CD4-positive, alpha-beta T cell treated with Interleukin-6 at 100 ng/mL for 8 hours (primary cell): ENCODE measurements around the gene RELL2.
A peak's percentile ranks its signal among the peaks of the same experiment; 100 is the strongest.
"Not testable (repeated sequence)": the region's sequence is repeated elsewhere in the genome, so short reads cannot be mapped to it uniquely, and the experiment has no call there.

Source experiments
- DNase-seq: peaks from one replicate; pipeline ENCODE4 v3.0.0-alpha.2; 2020; ENCODE audit warnings: mixed read lengths, low spot score

Gene RELL2, protein sequence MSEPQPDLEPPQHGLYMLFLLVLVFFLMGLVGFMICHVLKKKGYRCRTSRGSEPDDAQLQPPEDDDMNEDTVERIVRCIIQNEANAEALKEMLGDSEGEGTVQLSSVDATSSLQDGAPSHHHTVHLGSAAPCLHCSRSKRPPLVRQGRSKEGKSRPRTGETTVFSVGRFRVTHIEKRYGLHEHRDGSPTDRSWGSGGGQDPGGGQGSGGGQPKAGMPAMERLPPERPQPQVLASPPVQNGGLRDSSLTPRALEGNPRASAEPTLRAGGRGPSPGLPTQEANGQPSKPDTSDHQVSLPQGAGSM

DNA sequence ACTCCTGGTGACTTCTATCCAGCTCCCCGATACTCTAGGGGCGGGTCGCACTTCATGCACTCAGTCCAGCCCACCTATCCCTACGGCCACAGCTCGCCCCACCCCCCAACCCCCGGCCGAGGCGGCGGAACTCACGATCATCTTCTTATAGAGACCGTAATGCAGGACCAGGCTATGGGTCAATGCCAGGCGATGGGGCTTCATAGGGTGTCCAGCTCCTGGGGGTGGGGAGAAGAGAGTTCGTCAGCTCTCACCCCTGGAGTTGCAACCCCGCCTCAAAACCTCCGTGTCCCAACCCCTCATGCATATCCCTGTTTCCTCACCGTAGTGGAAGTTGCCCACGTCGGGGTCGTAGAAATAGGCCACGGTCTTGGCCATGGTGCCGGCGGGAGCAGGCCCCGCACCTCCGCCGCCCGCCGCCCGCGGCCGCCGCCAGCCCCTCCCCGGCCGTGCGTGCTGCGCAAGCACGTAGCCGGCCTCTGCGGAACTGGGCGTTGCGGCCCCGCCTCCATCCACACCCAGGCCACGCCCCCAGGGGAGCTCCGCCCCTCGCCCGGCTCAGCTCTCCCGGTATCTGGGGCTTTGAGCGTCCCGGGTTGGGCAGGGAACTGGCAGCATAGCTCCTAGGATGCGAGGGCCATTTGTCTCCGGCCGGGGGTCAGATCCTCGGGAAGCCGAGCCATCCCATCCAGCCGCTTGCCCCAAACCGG lies at the start of gene RELL2, which contains the start of gene HDAC3:
Gene RELL2, plus strand, starts transcription at position 585 of the 710 bp plus-strand sequence. CDS start 1,229 bp downstream, outside the sequence.
Gene HDAC3, minus strand, starts transcription at position 437 of the 710 bp plus-strand sequence. Its CDS starts 59 bp downstream, at position 378.
- DNase-seq, result peak; percentile 90

DNA sequence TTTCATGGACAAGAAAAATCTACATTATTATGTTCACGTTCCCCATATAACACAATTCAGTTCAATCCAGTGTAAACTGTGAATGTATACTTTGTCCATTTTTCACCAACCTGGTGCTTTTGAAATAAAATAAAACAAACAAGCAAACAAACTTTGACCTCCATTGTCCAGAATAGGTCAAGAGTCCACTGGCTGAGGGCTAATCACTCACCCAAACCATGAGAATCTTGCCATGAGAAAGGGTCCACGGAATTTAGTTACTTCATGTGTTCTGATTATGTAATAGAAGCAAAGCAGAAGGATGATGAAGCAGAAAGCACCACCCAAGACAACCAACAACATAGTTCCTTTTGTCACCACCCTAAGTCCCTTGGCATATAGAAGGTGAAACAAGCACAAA lies 46.7 kb upstream of the RELL2 start:
- no peak for DNase-seq

DNA sequence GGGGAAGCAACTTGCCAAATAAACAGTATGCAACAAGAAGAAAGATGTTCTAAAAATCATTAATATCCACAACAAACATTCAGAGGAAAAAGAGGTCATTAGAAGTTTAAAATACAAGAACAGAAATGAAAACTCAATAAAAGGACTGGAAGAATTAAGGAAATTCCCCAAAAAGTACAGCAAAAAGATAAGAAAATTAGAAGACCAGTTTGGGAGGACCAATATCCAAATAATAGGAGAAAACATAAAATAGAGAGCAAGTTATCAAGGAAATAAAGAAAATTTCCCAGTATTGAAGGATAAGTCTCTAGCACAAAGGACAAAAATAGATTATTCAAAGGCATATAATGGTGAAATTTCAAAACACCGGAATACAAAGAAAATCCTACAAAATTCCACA lies 39.9 kb upstream of the RELL2 start:
- no peak for DNase-seq

DNA sequence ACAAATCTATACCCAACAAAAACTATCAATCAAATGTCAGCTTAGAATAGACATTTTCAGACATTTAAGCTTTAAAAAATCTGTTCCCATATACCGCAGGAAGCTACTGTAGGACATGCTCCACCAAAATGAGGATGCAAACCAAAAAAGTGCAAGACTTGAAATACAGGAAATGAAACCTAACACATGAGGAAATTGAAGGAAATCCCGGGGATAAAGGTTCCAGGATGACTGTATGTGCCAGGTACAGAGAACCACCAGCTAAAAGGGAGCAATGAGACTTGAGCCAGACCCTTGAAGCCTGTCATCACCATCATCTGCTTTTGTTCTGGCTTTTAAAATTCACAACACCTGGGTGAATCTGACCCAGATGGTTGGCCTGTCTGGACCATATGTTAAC lies 39.4 kb upstream of the RELL2 start:
- DNase-seq, result no peak

DNA sequence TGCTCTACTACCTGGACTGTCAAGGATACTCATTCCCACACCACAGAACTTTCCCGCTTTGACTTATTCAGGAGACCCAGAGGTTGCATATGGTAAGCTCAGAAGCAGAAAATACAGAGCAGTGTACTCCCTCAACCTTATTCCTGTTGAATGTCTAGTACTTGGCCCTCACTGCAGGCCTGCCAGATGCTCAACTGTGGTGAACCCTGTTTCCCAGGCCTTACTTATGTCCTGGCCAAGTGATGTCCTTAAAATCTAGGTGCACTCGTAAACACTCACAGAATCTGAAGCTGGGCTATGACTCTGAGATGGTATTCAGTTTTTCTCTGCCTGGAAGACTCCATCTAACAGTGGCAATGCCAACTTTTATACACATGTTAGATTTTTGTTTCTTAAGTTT lies 39.0 kb upstream of the RELL2 start:
- no peak for DNase-seq

DNA sequence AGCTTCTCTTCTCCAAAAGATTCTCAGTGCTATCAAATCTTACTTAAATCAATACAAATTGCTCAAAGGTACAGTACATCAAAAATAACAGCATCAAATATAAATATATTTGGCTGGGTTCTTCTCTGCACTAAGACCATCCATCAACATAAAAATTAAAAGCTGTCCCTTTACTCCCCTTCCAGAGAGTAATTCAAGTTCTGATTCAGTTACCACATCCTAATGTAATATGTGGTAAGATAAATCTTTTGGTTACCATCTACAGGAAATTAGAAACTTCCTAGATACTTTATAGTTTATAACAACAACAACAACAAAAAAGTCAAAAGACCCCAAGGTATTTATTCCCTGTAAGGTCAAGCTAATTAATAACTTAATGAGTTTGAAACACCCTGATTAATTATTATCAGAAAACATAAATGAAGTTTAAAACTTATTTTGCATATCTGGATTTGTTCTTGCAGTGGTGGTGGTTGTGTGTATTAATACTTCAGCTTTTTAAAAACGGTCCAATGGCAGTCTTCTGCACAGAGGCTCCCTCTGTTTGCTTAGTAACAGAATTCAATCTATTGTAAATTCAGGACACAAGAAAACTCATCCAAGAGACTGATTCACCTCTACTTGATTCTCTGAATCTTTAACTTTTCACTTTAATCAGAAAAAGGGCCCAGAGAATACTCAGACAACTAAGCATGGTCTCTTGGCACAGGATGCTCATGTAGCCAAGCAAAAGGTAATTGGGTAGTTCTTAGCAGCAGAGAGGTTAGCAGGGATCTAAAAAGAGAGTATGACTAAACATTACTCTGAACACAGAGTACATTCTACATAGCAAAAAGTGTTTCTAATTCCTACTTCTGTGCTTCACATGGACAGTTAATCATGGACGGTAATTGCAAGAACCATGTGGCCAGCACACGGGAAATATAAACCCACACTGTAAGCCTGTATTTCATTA lies 38.1 kb upstream of the RELL2 start:
- DNase-seq, result no peak

DNA sequence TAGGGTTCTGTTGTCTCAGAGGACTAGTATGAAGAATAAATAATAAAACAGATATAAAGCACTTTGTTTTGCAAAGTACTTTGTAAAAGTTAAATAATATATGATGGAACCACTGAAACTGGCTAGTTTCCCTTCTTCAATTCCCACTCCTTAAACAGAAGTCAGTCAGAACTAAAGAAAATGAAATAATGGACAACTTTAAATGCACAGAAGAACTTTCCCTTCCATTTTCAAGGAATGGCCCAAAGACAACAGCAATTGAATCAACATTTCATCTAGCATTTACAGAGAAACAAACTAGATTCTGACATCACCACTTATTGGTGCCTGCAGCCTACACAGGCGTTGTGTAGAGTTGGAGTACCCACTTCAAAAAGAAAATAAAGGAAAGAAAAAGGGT lies 34.2 kb upstream of the RELL2 start:
- no peak for DNase-seq

DNA sequence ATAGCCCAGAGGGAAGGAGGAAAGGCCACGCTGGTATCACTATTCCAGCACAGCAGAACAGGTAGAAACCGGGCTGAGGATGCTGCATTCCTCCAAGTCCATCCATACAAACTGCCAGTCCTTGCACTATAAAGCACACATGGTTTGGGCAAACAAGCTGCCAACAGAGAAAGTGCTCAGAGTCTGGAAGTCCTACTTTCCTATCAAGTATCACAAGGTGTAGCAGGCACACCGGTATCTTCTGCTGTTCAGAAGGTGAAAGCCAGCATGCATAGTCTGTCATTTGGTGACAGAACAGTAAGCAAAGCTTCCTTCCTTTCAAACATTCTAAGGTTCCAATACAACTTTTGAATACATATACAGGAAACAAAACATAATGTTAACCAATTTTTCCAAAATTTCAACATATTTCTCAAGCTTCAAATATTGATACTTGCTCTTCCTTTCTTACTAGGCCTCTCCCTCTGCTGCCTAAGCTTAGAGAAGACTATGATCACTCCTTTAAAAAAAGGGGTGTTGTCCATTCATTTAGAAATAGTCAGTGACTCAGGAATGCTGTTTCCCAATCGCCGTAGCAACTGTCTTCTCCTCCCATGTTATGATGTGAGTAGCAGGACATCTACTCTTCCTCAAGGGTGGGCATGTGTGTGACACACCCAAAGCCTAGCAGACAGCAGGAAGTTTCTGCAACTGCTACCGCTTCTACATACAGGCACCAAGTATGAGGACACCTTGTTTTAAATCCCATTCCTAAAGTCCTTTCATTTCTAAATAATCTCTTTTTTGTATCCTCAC lies 32.7 kb upstream of the RELL2 start:
- peak; percentile 24 for DNase-seq

DNA sequence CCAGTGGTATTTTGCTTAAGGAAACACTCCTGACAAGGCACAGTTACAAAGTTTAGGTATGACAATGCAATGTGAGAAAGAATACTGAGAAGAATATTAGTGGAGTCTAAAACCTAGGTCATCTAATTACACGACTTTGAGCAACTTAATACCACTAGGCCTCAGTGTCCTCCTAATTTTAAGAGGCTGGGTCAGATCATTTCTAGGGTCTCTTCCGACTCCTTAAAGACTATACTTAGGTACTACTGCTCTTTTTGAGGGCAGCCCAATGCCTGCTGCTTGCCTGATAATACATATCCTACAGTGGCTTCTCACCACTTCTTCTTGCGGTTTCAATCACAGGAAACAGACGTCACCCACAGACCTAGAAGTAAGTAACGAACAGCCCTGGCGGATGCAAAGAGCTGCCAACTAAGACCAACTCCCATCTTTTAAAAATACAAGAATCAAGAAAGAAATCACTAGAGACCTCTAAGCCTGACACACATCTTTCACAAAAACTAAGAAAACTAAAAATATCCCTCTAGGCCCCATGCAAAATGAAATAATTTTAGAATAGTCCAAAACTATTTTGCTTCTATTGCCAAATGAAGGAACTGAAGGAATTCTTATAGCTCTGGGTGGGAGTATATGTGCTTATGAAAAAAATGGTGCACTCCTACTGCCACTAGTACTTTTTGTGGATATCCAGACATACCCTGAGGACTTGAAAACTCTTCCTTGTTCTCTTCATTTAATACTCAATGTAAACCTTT lies 31.1 kb upstream of the RELL2 start:
- peak; percentile 85 for DNase-seq

DNA sequence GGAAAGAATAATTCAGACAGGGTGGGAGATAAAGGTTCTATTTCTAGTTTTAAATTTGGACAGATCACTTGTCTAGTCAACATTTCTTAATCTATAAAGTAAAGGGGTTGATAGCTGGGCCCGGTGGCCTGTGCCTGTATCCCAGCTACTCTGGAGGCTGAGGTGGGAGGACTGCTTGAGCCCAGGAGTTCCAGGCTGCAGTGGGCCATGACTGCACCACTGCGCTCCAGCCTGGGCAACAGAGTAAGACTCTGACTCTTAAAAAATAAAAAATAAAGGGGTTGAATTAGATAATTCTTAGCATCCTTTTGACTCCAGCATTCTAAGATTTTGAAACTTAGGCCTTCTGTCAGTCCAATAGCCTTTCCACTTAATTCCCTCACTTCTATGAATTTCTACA lies 28.8 kb upstream of the RELL2 start:
- DNase-seq, result no peak

DNA sequence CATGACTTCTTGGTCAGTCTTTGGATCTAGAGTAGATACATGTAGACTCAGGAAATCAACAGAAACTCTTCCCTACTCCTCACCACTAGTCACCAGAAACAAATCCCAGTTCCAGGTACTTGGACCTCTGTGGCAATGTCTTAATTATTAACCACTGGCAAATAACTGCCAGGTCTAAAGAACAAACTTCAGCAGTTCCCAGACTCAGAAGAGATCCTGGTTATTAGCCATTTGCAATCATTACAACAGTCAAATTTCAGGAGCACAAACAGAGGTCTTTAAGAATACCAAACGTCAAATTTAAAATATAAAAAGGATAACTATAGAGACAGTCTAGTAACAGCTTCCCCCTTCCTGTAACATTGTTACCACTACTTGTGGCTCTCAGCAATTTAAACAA lies 28.2 kb upstream of the RELL2 start:
- no peak for DNase-seq

DNA sequence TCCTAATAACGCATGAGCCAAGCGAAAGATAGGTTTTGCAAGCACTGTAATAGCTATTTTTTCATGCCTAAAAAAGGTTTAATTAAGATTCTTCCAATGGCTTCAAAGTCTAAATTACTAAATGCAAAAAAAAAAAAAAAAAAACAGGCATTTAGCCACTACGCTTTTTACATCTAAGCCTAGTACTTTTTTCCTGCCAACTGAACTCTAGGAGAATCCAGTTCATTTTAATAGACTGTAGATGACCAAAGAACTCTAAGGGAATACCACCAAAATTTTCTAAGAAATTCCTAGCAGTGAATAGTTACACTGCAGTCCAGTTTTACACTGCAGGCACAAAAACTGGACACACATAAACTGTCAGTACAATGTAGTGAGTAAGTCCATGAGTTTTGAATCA lies 27.8 kb upstream of the RELL2 start:
- no peak for DNase-seq

DNA sequence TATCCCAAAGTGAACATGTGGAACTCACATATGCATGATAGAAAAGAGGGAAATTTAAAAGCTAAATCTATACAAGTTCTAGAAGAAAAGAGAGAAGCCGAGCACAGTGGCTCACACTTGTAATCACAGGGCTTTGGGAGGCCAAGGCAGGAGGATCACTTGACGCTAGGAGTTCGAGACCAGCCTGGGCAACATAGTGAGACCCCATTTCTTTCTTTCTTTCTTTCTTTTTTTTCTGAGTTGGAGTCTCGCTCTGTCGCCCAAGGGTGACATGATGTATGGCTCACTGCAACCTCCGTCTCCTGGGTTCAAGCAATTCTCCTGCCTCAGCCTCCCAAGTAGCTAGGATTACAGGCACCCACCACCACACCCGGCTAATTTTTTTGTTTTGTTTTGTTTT lies 26.9 kb upstream of the RELL2 start:
- DNase-seq, result not testable (repeated sequence)

DNA sequence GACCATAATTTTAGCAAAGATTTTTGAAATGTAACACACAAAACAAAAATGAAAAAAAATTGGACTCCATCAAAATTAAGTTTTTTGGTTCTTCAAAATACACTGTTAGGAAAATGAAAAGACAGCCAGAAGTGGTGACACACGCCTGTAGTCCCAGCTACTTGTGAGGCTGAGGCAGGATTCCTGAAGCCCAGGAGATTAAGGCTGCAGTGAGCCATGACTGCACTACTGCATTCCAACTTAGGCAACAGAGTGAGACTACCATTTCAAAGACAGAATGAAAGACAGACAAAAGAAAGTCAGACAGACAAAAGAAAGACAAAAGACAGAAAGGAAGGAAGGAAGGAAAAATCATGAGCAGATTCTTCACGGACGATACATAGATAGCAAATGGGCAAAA lies 25.5 kb upstream of the RELL2 start:
- no peak for DNase-seq

DNA sequence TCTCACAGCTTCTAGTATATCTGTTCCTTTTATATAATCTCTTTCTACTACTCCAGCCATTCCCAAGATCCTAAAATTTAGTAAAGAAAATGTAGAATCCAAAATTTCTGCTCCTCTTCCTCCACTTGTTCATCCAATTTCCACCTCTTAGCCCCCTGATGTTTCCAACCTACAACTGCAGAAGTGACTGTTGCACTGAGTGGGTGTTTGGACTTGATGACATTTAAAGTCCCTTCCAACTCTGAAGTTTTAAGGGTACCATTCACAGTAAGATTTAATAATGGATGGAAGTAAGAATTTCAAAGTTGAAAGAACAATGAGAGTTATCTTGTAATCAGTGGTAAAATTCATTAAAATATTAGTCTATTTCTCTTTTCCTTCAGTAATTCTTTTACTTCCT lies 23.5 kb upstream of the RELL2 start:
- no peak for DNase-seq

DNA sequence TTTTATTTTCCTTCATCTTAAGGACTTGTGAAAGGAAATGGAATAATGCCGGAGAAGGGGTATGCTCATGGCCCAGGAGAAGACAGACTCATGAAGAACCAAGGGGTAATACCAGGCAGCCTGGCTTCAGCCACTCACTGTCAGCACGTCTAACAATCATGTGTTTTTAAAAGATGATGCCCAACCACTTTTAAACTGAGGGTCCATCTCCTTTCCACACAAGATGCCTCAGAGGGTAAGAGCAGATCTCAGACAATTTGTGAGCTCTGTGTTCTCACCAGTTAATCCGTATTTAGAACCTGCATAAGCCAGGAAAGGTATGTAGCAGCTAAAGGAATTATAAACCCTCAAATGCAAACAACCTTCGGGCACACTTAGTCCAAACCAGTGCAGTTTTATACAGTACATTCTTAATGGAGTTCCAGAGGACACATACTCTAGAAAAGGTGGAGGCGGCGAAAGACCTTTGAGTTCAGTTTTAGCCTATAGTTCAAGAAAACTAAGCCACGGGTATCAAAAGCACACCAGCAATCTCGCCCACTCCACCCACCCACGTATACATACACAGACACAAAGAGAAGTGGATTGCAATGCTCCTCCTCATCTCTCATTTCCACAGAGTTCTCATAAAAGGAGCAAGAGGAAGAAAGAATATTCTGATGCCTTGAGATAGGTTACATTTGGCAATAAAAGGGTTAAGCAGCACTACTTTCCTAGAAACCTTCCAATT lies 20.6 kb upstream of the RELL2 start:
- DNase-seq, result no peak

DNA sequence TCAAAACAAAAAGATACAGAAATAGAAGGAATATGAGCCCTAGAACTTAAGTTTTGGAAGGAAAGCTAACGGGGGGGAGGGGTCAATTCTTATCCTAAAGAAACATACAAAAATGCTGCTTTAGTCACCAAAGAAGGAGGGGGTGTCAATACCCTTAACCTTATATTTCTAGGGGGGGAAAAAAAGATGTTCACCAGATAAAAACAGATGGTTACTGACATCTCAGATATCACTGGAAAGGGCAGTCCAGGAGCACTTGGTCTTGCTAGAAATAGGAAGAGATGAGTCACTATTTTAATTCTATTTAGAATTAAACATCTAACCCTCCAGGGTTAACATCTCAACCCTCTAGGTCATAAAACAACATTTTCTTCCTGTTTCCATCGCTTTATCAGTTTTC lies 19.7 kb upstream of the RELL2 start:
- no peak for DNase-seq

DNA sequence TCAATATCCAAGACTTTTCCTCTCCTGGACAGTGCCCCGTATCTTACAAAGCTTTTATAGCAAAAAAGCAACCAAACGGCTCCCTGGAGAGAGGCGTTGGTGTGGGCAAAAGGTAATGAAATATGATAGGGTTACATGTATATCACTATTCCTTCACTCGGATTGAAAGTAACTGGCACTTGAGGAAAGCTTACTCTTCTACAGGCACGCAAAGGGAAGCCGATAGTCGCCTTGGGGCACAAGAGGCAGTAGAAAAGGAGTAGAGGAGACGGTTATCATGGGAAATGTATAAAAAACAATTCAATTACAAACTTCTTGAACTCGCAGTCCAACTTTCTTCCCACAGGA lies 19.1 kb upstream of the RELL2 start:
- no peak for DNase-seq

DNA sequence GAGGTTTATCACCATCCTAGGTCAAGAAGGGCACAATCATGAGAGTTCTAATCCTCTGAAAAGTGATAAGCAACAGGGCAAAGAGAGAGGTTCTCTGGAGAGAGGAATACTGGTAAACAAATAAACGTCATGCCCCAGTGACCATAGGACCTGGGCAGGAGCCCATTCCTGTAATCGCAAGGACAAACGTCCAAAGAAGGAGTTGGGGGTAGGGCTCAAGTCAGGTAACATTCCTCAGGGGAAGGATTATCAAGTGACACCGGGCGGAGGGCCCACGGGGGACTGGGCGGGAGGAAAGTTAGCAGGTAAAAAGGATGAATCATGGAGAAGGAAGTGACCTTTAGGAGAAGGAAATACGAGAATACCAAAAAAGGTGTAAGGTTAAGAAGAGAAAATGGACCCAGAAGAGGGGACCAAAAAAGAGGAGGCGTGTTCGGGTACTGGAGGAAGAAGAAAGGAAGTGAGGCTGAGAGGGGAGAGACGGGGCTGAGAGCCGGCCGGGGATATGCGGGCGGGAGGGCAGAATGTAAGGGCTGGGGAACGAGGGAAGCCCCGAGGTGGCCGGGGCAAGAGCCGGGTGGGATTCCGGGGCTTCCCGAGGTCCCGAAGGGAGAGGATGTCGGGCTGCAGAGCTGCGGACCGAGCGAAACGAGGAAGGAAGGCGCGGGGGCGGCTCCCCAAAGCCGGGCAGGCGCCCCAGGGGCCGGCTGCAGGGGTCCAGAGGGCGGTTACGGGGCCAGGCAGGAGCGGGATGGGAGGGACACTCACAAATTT lies 18.6 kb upstream of the RELL2 start:
- DNase-seq, result peak; percentile 38
